ENCODE data around the gene AKAP11.

Gene AKAP11

DNA sequence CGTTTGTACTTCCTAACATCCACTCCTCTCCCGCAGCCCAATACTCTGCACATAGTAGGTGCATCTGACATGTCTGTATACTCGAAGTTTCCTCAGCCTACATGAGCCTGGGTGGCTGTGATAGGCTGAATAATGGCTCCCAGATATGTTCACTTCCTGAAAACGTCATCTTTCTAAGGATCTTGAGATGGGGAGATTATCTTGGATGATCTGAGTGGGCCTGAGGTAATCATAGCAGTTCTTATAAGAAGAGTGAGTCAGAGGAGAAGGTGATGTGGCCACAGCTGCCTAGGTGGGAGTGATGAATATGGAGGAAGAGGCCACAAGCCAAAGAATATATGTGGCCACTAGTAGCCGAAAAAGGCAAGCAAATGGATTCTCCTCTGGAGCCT lies 84.2 kb downstream of the AKAP11 start:
- Histone ChIP-seq H2AK5ac (ENCODE audit: low read length, severe bottlenecking) (no peak overlapping the region), H2BK12ac (ENCODE audit: low read length in 2 of 2) (no peak overlapping the region), H2AFZ (ENCODE audit: low read depth, low read length) (no peak overlapping the region), H3K27ac (ENCODE audit: low read length, poor library complexity, severe bottlenecking) (no peak overlapping the region), H3K14ac (ENCODE audit: low read length in 2 of 2) (no peak overlapping the region), H4K8ac (ENCODE audit: low read length) (no peak overlapping the region), H2BK15ac (ENCODE audit: low read depth, poor library complexity, severe bottlenecking) (no peak overlapping the region), H3K9me3 (ENCODE audit: control insufficient read depth, low read length) (no peaks in the 10 kb centered on the region), H3K79me1 (replicated peaks; ENCODE audit: low read length, poor library complexity, severe bottlenecking) (no peaks in the 10 kb centered on the region), H3K23ac (ENCODE audit: low read length in 2 of 2) (no peak overlapping the region), H2BK120ac (ENCODE audit: low read depth, low read length) (no peak overlapping the region), H3K4me1 (ENCODE audit: control insufficient read depth, insufficient read depth, low read depth, low read length) (peaks cover 3% of the 10 kb centered on the region), H3K4me2 (ENCODE audit: low read length, poor library complexity, severe bottlenecking) (no peak overlapping the region), H3K4me3 (ENCODE audit: insufficient read depth in 1 of 2, low read depth in 1 of 2, low read length in 2 of 2) (no peak overlapping the region), H4K91ac (ENCODE audit: low read length) (no peak overlapping the region), H3K36me3 (ENCODE audit: control insufficient read depth in 1 of 2, insufficient read depth in 2 of 2, low read depth in 1 of 2, low read length in 2 of 2) (no peaks in the 10 kb centered on the region), H3K27me3 (ENCODE audit: control insufficient read depth in 1 of 2, insufficient read depth in 1 of 2, low read length in 2 of 2) (no peaks in the 10 kb centered on the region), H2BK5ac (ENCODE audit: low read depth, low read length, poor library complexity, severe bottlenecking) (no peak overlapping the region), H3K4ac (ENCODE audit: low read depth in 1 of 2, low read length in 2 of 2) (no peak overlapping the region), H3K18ac (ENCODE audit: low read depth in 1 of 2, low read length in 2 of 2) (no peak overlapping the region), H3K9ac (ENCODE audit: low read length) (no peak overlapping the region)
- 88% methylated on average over 5 of the region's 5 CpGs for WGBS
- no peak for DNase-seq

DNA sequence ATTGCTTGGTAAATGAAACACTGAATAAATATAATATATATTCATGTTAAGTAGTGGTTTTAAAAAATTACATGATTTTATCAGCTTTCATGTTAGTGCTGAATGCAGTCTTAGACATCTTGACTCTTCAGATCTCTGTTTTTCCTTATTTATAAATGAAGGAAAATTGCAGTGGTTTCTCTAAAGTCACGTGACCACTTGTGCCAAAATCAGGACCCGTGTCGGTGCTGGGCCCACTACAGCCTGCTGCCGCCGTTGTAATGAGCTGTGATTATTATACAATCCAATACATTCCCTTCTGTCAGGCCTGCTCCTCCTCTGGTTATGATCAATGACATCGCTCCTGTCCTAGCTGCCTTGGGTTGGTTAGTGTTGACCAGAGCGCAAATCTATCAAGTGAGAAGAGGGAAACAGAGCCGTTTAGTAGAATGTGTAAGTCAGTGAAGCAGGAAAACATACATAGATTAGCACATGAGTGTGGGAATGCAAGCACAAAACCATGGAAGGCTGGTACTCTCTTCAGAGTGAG lies 88.2 kb downstream of the AKAP11 start:
- H2AFZ ChIP-seq (ENCODE audit: low read depth, low read length) = no peak overlapping the region
- WGBS = 94% methylated on average over 8 of the region's 8 CpGs
- H3K4ac ChIP-seq (ENCODE audit: low read depth in 1 of 2, low read length in 2 of 2) = no peak overlapping the region
- H2BK12ac ChIP-seq (ENCODE audit: low read length in 2 of 2) = no peak overlapping the region
- H2BK15ac ChIP-seq (ENCODE audit: low read depth, poor library complexity, severe bottlenecking) = no peak overlapping the region
- no peak overlapping the region for H3K14ac ChIP-seq (ENCODE audit: low read length in 2 of 2)
- no peaks in the 10 kb centered on the region for H3K27me3 ChIP-seq (ENCODE audit: control insufficient read depth in 1 of 2, insufficient read depth in 1 of 2, low read length in 2 of 2)
- no peaks in the 10 kb centered on the region for H3K9me3 ChIP-seq (ENCODE audit: control insufficient read depth, low read length)
- H3K27ac ChIP-seq (ENCODE audit: low read length, poor library complexity, severe bottlenecking) = no peak overlapping the region
- no peak overlapping the region for H3K9ac ChIP-seq (ENCODE audit: low read length)
- peaks cover 5% of the 10 kb centered on the region for H3K4me1 ChIP-seq (ENCODE audit: control insufficient read depth, insufficient read depth, low read depth, low read length)
- no peaks in the 10 kb centered on the region for H3K36me3 ChIP-seq (ENCODE audit: control insufficient read depth in 1 of 2, insufficient read depth in 2 of 2, low read depth in 1 of 2, low read length in 2 of 2)
- no peak overlapping the region for H3K23ac ChIP-seq (ENCODE audit: low read length in 2 of 2)
- no peak for DNase-seq
- H4K8ac ChIP-seq (ENCODE audit: low read length) = no peak overlapping the region
- no peaks in the 10 kb centered on the region for H3K79me1 ChIP-seq (replicated peaks; ENCODE audit: low read length, poor library complexity, severe bottlenecking)
- H2AK5ac ChIP-seq (ENCODE audit: low read length, severe bottlenecking) = no peak overlapping the region
- H4K91ac ChIP-seq (ENCODE audit: low read length) = no peak overlapping the region
- no peak overlapping the region for H3K18ac ChIP-seq (ENCODE audit: low read depth in 1 of 2, low read length in 2 of 2)
- no peak overlapping the region for H3K4me2 ChIP-seq (ENCODE audit: low read length, poor library complexity, severe bottlenecking)
- H2BK120ac ChIP-seq (ENCODE audit: low read depth, low read length) = no peak overlapping the region
- H3K4me3 ChIP-seq (ENCODE audit: insufficient read depth in 1 of 2, low read depth in 1 of 2, low read length in 2 of 2) = no peak overlapping the region
- no peak overlapping the region for H2BK5ac ChIP-seq (ENCODE audit: low read depth, low read length, poor library complexity, severe bottlenecking)

DNA sequence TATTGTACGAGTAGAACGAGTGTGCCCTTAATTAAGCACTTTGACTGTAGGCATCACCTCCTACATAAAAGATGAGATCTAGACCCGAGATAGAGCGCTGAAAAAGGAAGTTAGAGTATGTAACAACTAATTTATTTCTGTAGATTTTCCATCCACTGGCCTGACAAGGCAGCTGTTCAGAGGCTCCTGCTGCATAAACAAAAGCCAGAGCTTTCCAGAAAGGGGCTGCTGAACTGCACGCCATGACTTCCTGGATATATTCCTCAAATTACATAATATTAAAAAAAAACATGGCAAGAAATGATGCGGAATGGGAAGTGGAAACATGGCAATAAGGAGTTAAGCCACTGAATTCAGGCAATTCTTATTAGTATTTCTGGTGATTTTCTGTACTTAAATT lies 89.7 kb downstream of the AKAP11 start:
- Histone ChIP-seq H4K8ac (ENCODE audit: low read length) (no peak overlapping the region), H3K27ac (ENCODE audit: low read length, poor library complexity, severe bottlenecking) (no peak overlapping the region), H3K36me3 (ENCODE audit: control insufficient read depth in 1 of 2, insufficient read depth in 2 of 2, low read depth in 1 of 2, low read length in 2 of 2) (no peaks in the 10 kb centered on the region), H2AK5ac (ENCODE audit: low read length, severe bottlenecking) (no peak overlapping the region), H3K18ac (ENCODE audit: low read depth in 1 of 2, low read length in 2 of 2) (no peak overlapping the region), H3K27me3 (ENCODE audit: control insufficient read depth in 1 of 2, insufficient read depth in 1 of 2, low read length in 2 of 2) (no peaks in the 10 kb centered on the region), H2BK120ac (ENCODE audit: low read depth, low read length) (no peak overlapping the region), H3K9me3 (ENCODE audit: control insufficient read depth, low read length) (no peaks in the 10 kb centered on the region), H3K23ac (ENCODE audit: low read length in 2 of 2) (no peak overlapping the region), H3K4me3 (ENCODE audit: insufficient read depth in 1 of 2, low read depth in 1 of 2, low read length in 2 of 2) (no peak overlapping the region), H2BK5ac (ENCODE audit: low read depth, low read length, poor library complexity, severe bottlenecking) (no peak overlapping the region), H3K79me1 (replicated peaks; ENCODE audit: low read length, poor library complexity, severe bottlenecking) (no peaks in the 10 kb centered on the region), H3K9ac (ENCODE audit: low read length) (no peak overlapping the region), H2BK12ac (ENCODE audit: low read length in 2 of 2) (no peak overlapping the region), H2BK15ac (ENCODE audit: low read depth, poor library complexity, severe bottlenecking) (no peak overlapping the region), H4K91ac (ENCODE audit: low read length) (no peak overlapping the region), H3K4me2 (ENCODE audit: low read length, poor library complexity, severe bottlenecking) (no peak overlapping the region), H3K14ac (ENCODE audit: low read length in 2 of 2) (no peak overlapping the region), H3K4ac (ENCODE audit: low read depth in 1 of 2, low read length in 2 of 2) (no peak overlapping the region), H3K4me1 (ENCODE audit: control insufficient read depth, insufficient read depth, low read depth, low read length) (peaks cover 5% of the 10 kb centered on the region), H2AFZ (ENCODE audit: low read depth, low read length) (no peak overlapping the region)
- peak; percentile 41 for DNase-seq
- WGBS = 57% methylated on average over 4 of the region's 6 CpGs

DNA sequence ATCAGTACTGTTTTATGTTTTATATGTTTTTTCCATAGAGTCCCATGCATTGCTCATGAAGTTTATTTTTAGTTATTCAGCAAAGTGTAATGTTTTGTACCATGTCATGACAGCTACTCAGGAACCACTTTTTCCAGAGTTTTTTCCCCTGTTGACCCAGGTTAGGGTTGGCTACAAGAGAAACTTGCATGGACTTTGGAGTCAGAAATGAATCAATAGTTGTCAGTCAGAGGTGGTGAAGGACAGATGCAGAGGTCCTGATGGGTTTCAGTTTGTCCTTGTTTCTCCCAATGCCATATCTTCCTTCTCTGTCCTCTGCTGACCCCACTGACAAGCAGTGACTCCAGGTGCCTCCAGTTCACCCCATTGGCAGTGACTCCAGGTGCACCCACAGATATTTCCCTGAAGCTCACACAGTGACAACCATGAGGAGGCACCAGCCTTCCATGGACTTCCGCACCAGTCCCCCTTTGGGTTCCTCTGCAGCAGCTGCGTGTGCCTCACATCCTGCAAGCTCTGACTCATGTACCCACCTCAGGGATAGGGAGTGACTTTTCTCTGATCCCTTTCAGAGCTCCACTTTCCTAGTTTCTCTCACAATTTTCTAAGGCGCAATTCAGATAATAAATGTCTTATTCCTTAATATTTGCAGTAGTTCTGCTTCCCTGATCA lies 92.1 kb downstream of the AKAP11 start:
- Histone ChIP-seq H2AFZ (ENCODE audit: low read depth, low read length) (no peak overlapping the region), H2BK12ac (ENCODE audit: low read length in 2 of 2) (no peak overlapping the region), H3K4me3 (ENCODE audit: insufficient read depth in 1 of 2, low read depth in 1 of 2, low read length in 2 of 2) (peak overlapping the region in 1 of 2 experiments; percentile 16), H3K27ac (ENCODE audit: low read length, poor library complexity, severe bottlenecking) (no peak overlapping the region), H3K23ac (ENCODE audit: low read length in 2 of 2) (no peak overlapping the region), H2BK15ac (ENCODE audit: low read depth, poor library complexity, severe bottlenecking) (no peak overlapping the region), H2BK120ac (ENCODE audit: low read depth, low read length) (no peak overlapping the region), H3K9me3 (ENCODE audit: control insufficient read depth, low read length) (no peaks in the 10 kb centered on the region), H4K91ac (ENCODE audit: low read length) (no peak overlapping the region), H3K14ac (ENCODE audit: low read length in 2 of 2) (no peak overlapping the region), H3K27me3 (ENCODE audit: control insufficient read depth in 1 of 2, insufficient read depth in 1 of 2, low read length in 2 of 2) (no peaks in the 10 kb centered on the region), H2AK5ac (ENCODE audit: low read length, severe bottlenecking) (no peak overlapping the region), H3K79me1 (replicated peaks; ENCODE audit: low read length, poor library complexity, severe bottlenecking) (no peaks in the 10 kb centered on the region), H3K4me1 (ENCODE audit: control insufficient read depth, insufficient read depth, low read depth, low read length) (peaks cover 5% of the 10 kb centered on the region), H4K8ac (ENCODE audit: low read length) (no peak overlapping the region), H3K4ac (ENCODE audit: low read depth in 1 of 2, low read length in 2 of 2) (no peak overlapping the region), H3K18ac (ENCODE audit: low read depth in 1 of 2, low read length in 2 of 2) (no peak overlapping the region), H3K36me3 (ENCODE audit: control insufficient read depth in 1 of 2, insufficient read depth in 2 of 2, low read depth in 1 of 2, low read length in 2 of 2) (no peaks in the 10 kb centered on the region), H3K4me2 (ENCODE audit: low read length, poor library complexity, severe bottlenecking) (no peak overlapping the region), H2BK5ac (ENCODE audit: low read depth, low read length, poor library complexity, severe bottlenecking) (no peak overlapping the region), H3K9ac (ENCODE audit: low read length) (no peak overlapping the region)
- 29% methylated on average over 2 of the region's 3 CpGs for WGBS
- DNase-seq = peak; percentile 66

All from mesenchymal stem cell (in vitro differentiated cells and primary cell).